ENCODE measurements around the gene TMEM255A. TPM values are rescaled to one million over a fixed set of nuclear protein-coding genes. Genes with fewer than 3 reads are reported as not detected.
A peak's percentile ranks its signal among the peaks of the same experiment; 100 is the strongest.

TMEM255A gene
- total RNA-seq, 4 donors from 2014 or later, result 0.16 to 1.3 (median 0.56) TPM; not detected in 1

- in situ Hi-C loops (cut with MboI; ENCODE audit: low sequenced_read_pairs in 4 of 4), result no loop called here
- DNase-seq, result no peak
- ATAC-seq, result no peak
- Histone ChIP-seq H3K4me3 (no peak overlapping the region), H3K27me3 (no peaks in the 10 kb centered on the region), H3K9me3 (no peaks in the 10 kb centered on the region), H3K36me3 (no peaks in the 10 kb centered on the region), H3K27ac (no peak overlapping the region), H3K4me1 (no peaks in the 10 kb centered on the region)
- no peak for TF ChIP-seq CTCF (IDR thresholded peaks at IDR 0.05 in 4 of 5, conservative IDR thresholded peaks at IDR 0.05 in 1 of 5)
- no peak for TF ChIP-seq POLR2A (IDR thresholded peaks at IDR 0.05)
- intact Hi-C loops (cut with DNase I; ENCODE audit: low total_unique reads), result no loop called here
Observed at GRCh38 chrX:120281021-120281624, 30.1 kb downstream of the TMEM255A start.

- no peak for DNase-seq
- Histone ChIP-seq H3K4me3 (no peak overlapping the region), H3K36me3 (no peaks in the 10 kb centered on the region), H3K27me3 (no peaks in the 10 kb centered on the region), H3K27ac (no peak overlapping the region), H3K4me1 (no peaks in the 10 kb centered on the region), H3K9me3 (no peaks in the 10 kb centered on the region)
- in situ Hi-C loops (cut with MboI; ENCODE audit: low sequenced_read_pairs in 4 of 4), result no loop called here
- no peak for ATAC-seq
- intact Hi-C loops (cut with DNase I; ENCODE audit: low total_unique reads), result no loop called here
- no peak for TF ChIP-seq CTCF (IDR thresholded peaks at IDR 0.05 in 4 of 5, conservative IDR thresholded peaks at IDR 0.05 in 1 of 5)
- TF ChIP-seq POLR2A (IDR thresholded peaks at IDR 0.05), result no peak
Observed at GRCh38 chrX:120274958-120275357, 36.3 kb downstream of the TMEM255A start.

- Histone ChIP-seq H3K27me3 (no peaks in the 10 kb centered on the region), H3K4me3 (no peak overlapping the region), H3K9me3 (no peaks in the 10 kb centered on the region), H3K27ac (no peak overlapping the region), H3K4me1 (no peaks in the 10 kb centered on the region), H3K36me3 (no peaks in the 10 kb centered on the region)
- in situ Hi-C loops (cut with MboI; ENCODE audit: low sequenced_read_pairs in 4 of 4), result no loop called here
- ATAC-seq (no peak), DNase-seq (no peak)
- TF ChIP-seq CTCF (IDR thresholded peaks at IDR 0.05 in 4 of 5, conservative IDR thresholded peaks at IDR 0.05 in 1 of 5), result no peak
- TF ChIP-seq POLR2A (IDR thresholded peaks at IDR 0.05), result no peak
- intact Hi-C loops (cut with DNase I; ENCODE audit: low total_unique reads), result no loop called here
Observed at GRCh38 chrX:120274145-120274544, 37.1 kb downstream of the TMEM255A start.

GRCh38 chrX:120271218-120271617, 40.0 kb downstream of the TMEM255A start:
- Histone ChIP-seq H3K36me3 (no peaks in the 10 kb centered on the region), H3K27ac (no peak overlapping the region), H3K27me3 (no peaks in the 10 kb centered on the region), H3K4me3 (no peak overlapping the region), H3K9me3 (no peaks in the 10 kb centered on the region), H3K4me1 (no peaks in the 10 kb centered on the region)
- DNase-seq, result no peak
- in situ Hi-C loops (cut with MboI; ENCODE audit: low sequenced_read_pairs in 4 of 4), result no loop called here
- no peak for TF ChIP-seq CTCF (IDR thresholded peaks at IDR 0.05 in 4 of 5, conservative IDR thresholded peaks at IDR 0.05 in 1 of 5)
- no peak for TF ChIP-seq POLR2A (IDR thresholded peaks at IDR 0.05)
- intact Hi-C loops (cut with DNase I; ENCODE audit: low total_unique reads), result no loop called here
- ATAC-seq, result peak in 1 of 2 donors; percentile 55

GRCh38 chrX:120270567-120270966, 40.7 kb downstream of the TMEM255A start:
- DNase-seq, result no peak
- no peak overlapping the region for H3K27ac ChIP-seq
- intact Hi-C loops (cut with DNase I; ENCODE audit: low total_unique reads) (no loop called here), in situ Hi-C loops (cut with MboI; ENCODE audit: low sequenced_read_pairs in 4 of 4) (no loop called here)
- no peaks in the 10 kb centered on the region for H3K27me3 ChIP-seq
- H3K4me3 ChIP-seq, result no peak overlapping the region
- H3K9me3 ChIP-seq, result no peaks in the 10 kb centered on the region
- no peak for ATAC-seq
- no peaks in the 10 kb centered on the region for H3K36me3 ChIP-seq
- no peaks in the 10 kb centered on the region for H3K4me1 ChIP-seq
- TF ChIP-seq POLR2A (IDR thresholded peaks at IDR 0.05) (no peak), CTCF (IDR thresholded peaks at IDR 0.05 in 4 of 5, conservative IDR thresholded peaks at IDR 0.05 in 1 of 5) (no peak)

Data from gastrocnemius medialis (tissue), 4 donors.